Left hindlimb (tissue), 1 donor: ENCODE results near the gene POGK.

Experiments used
- DNase-seq: peaks from one replicate; pipeline ENCODE4 v3.0.0-alpha.2; 2018

POGK gene

DNA sequence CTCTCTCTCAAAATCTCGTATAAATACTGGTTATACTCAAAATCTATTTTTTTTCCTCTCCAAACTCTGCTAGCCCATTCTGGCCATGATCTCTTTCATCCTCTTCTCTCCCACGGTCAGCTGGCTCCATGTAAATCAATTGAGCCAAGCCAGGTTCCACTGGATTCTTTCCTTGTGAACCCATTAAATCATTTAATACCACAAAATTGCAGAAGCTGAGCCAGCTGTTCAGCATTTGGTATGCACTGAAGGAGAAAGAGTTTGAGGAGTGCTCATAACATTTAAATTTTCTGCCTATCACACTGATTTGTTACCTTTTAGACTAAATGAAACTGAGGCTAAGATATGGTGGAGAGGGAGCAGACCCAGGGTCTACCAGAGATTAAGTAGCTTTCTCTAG is 65.9 kb downstream of the POGK start:
- no peak for DNase-seq

DNA sequence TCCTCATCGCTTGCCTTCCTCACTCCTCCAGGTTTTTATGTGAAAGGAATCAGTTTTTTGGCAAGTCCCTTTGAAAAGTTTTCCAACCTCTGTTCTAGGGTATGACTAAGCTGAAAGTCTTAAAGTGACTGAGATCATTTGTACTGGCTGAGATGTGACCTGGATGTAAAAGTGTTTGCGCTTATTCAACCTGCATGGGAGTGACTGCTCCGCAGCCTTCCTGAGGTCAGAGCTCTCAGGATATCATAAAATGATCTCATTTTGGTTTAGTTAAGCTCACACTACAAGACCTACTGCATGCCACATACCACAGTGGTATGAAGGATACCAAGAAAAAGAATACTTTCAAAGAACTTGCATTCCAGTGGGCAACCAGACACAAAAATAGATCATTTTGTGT is 66.6 kb downstream of the POGK start:
- no peak for DNase-seq
